ACC112 (cell line): ENCODE results near the gene ADGRG1.

Experiments used
- H2AFZ ChIP-seq: fragments of 200-600 bp; sonication (generic); one replicate; pipeline ENCODE4 v1.6.0; 2017; ENCODE audit warnings: antibody characterized with exemption, low read length; ENCODE audit not compliant: unreplicated experiment
- H3K27ac ChIP-seq: fragments of 200-600 bp; sonication (generic); 2 replicates; pipeline ENCODE4 v1.5.1; 2014; ENCODE audit warnings: low read depth, mild to moderate bottlenecking, antibody characterized with exemption, low read length, moderate library complexity
- H3K27me3 ChIP-seq: fragments of 200-600 bp; sonication (generic); 2 replicates; pipeline ENCODE4 v1.6.1; 2014; ENCODE audit warnings: mild to moderate bottlenecking, antibody characterized with exemption, low read length, moderate library complexity, mixed read lengths; ENCODE audit not compliant: insufficient read depth
- H3K36me3 ChIP-seq: fragments of 200-600 bp; sonication (generic); 2 replicates; pipeline ENCODE4 v1.6.1; 2016; ENCODE audit warnings: mild to moderate bottlenecking, antibody characterized with exemption, low read length, moderate library complexity, mixed read lengths; ENCODE audit not compliant: insufficient read depth
- H3K4me1 ChIP-seq: fragments of 200-600 bp; sonication (generic); one replicate; pipeline ENCODE4 v1.6.1; 2016; ENCODE audit warnings: low read length, mixed read lengths; ENCODE audit not compliant: insufficient read depth, unreplicated experiment, control insufficient read depth
- H3K4me3 ChIP-seq: fragments of 200-600 bp; sonication (generic); 2 replicates; pipeline ENCODE4 v1.5.1; 2014; ENCODE audit warnings: mild to moderate bottlenecking, low read depth, low read length
- H3K79me2 ChIP-seq: fragments of 200-600 bp; sonication (generic); one replicate; pipeline ENCODE4 v1.6.0; 2016; ENCODE audit warnings: low read length; ENCODE audit not compliant: control insufficient read depth, unreplicated experiment, insufficient read depth

Gene ADGRG1

GRCh38 chr16:57645691-57646387, 17.4 kb downstream of the ADGRG1 start:
- Histone ChIP-seq H3K79me2 (no peaks in the 10 kb centered on the region), H3K27me3 (no peaks in the 10 kb centered on the region), H2AFZ (no peak overlapping the region), H3K36me3 (no peaks in the 10 kb centered on the region), H3K27ac (peak overlapping the region; percentile 31; the same call in 1 of the 2 replicates), H3K4me3 (no peak overlapping the region), H3K4me1 (peaks cover 41% of the 10 kb centered on the region)

- Histone ChIP-seq H3K36me3 (no peaks in the 10 kb centered on the region), H3K27ac (peak overlapping the region; percentile 31; the same call in 1 of the 2 replicates), H3K79me2 (no peaks in the 10 kb centered on the region), H3K4me1 (peaks cover 41% of the 10 kb centered on the region), H3K4me3 (no peak overlapping the region), H3K27me3 (no peaks in the 10 kb centered on the region), H2AFZ (no peak overlapping the region)
These were observed 18.1 kb downstream of the ADGRG1 start for GRCh38 chr16:57646388-57647039.

- H3K4me1 ChIP-seq, result peaks cover 41% of the 10 kb centered on the region
- no peaks in the 10 kb centered on the region for H3K79me2 ChIP-seq
- H2AFZ ChIP-seq, result no peak overlapping the region
- no peaks in the 10 kb centered on the region for H3K27me3 ChIP-seq
- H3K4me3 ChIP-seq, result no peak overlapping the region
- no peaks in the 10 kb centered on the region for H3K36me3 ChIP-seq
- no peak overlapping the region for H3K27ac ChIP-seq
These were observed 18.9 kb downstream of the ADGRG1 start for GRCh38 chr16:57647136-57647875.

- H3K27ac ChIP-seq, result no peak overlapping the region
- peaks cover 34% of the 10 kb centered on the region for H3K4me1 ChIP-seq
- H3K79me2 ChIP-seq, result no peaks in the 10 kb centered on the region
- H2AFZ ChIP-seq, result no peak overlapping the region
- no peak overlapping the region for H3K4me3 ChIP-seq
- no peaks in the 10 kb centered on the region for H3K36me3 ChIP-seq
- H3K27me3 ChIP-seq, result no peaks in the 10 kb centered on the region
These were observed 19.7 kb downstream of the ADGRG1 start for GRCh38 chr16:57648125-57648524.

- Histone ChIP-seq H3K79me2 (no peaks in the 10 kb centered on the region), H3K4me1 (peaks cover 28% of the 10 kb centered on the region), H3K27me3 (no peaks in the 10 kb centered on the region), H2AFZ (no peak overlapping the region), H3K36me3 (no peaks in the 10 kb centered on the region), H3K4me3 (no peak overlapping the region), H3K27ac (no peak overlapping the region)
These were observed 20.4 kb downstream of the ADGRG1 start for GRCh38 chr16:57648581-57649442.

- no peak overlapping the region for H3K27ac ChIP-seq
- H2AFZ ChIP-seq, result no peak overlapping the region
- peaks cover 24% of the 10 kb centered on the region for H3K4me1 ChIP-seq
- no peak overlapping the region for H3K4me3 ChIP-seq
- no peaks in the 10 kb centered on the region for H3K36me3 ChIP-seq
- H3K79me2 ChIP-seq, result no peaks in the 10 kb centered on the region
- no peaks in the 10 kb centered on the region for H3K27me3 ChIP-seq
These were observed 21.0 kb downstream of the ADGRG1 start for GRCh38 chr16:57649443-57649751.

GRCh38 chr16:57649846-57650245, 21.4 kb downstream of the ADGRG1 start:
- Histone ChIP-seq H2AFZ (no peak overlapping the region), H3K36me3 (no peaks in the 10 kb centered on the region), H3K4me1 (peaks cover 24% of the 10 kb centered on the region), H3K4me3 (no peak overlapping the region), H3K27me3 (no peaks in the 10 kb centered on the region), H3K27ac (no peak overlapping the region), H3K79me2 (no peaks in the 10 kb centered on the region)

- Histone ChIP-seq H2AFZ (no peak overlapping the region), H3K27ac (no peak overlapping the region), H3K4me3 (no peak overlapping the region), H3K79me2 (no peaks in the 10 kb centered on the region), H3K36me3 (no peaks in the 10 kb centered on the region), H3K27me3 (no peaks in the 10 kb centered on the region), H3K4me1 (peaks cover 9% of the 10 kb centered on the region)
These were observed 23.2 kb downstream of the ADGRG1 start for GRCh38 chr16:57651344-57652333.

- Histone ChIP-seq H3K4me1 (peaks cover 1% of the 10 kb centered on the region), H3K36me3 (no peaks in the 10 kb centered on the region), H3K79me2 (no peaks in the 10 kb centered on the region), H2AFZ (no peak overlapping the region), H3K27ac (no peak overlapping the region), H3K4me3 (no peak overlapping the region), H3K27me3 (no peaks in the 10 kb centered on the region)
These were observed 24.5 kb downstream of the ADGRG1 start for GRCh38 chr16:57652695-57653471.
